GM19238 (cell line): ENCODE measurements around the gene TMEM266.

Source experiments
- DNase-seq: peaks from one replicate; pipeline ENCODE4 v3.0.0; 2011; ENCODE audit warnings: low spot score; ENCODE audit not compliant: insufficient read length

Gene TMEM266

DNA sequence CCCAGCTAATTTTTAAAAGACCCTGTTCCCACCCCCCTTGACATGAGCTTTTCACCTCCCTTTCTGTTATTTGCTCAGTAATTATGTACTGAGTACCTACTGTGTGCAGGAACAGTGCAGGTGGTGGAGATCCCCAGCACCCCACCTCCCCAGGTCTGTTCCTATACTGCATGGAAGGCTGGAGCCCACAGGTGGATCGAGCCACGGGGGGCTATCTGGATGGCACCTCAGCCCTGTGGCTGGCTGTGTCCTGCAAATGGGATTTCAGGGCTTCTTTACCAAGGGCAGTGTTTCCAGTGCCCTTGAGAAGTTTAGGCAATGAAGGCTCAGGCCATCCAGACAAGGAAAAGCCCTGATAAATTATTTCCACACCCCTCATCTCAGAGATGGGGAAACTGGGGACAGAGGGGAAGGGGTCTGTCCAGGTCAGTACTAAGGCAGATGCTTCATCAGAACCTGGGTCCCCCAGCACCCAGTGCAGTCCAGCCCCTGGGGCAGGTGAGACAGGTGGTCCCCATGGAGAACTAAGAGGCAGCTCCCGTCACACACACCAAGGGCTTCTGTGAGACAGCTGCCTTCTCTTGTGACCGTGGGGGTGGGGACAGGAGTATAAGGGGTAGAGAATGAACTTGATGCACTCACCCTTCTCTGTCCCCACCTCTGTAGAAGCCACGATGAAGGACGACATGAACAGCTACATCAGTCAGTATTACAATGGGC lies 141.9 kb downstream of the TMEM266 start:
- DNase-seq = no peak

- no peak for DNase-seq
These were observed 143.7 kb downstream of the TMEM266 start for GRCh38 chr15:76203346-76204108.

- no peak for DNase-seq
These were observed 144.5 kb downstream of the TMEM266 start for GRCh38 chr15:76204109-76204845.

DNA sequence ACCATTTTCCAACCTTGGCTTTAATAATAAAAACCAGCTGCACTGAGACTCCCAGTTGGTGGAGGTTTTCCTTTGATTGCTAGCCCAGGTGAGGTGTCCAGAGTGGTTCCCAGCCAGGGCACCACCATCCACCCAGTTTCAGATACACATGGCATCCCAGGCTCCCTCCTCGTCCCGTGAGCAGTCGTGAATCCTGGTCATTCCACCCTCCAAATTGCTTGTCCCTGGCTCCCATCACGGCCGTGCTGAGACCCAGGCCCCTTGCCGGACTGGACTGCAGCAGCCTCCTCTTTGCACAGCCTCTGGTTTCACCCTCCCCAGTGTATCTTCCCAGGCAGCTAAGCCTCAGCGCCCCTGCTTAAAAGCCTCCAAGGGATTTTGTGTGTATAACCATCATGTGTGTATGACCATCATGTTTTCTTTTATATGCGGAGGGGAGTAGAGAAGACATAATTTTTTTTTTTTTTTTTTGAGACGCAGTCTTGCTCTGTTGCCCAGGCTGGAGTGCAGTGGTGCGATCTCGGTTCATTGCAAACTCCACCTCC lies 145.2 kb downstream of the TMEM266 start:
- DNase-seq = no peak

DNA sequence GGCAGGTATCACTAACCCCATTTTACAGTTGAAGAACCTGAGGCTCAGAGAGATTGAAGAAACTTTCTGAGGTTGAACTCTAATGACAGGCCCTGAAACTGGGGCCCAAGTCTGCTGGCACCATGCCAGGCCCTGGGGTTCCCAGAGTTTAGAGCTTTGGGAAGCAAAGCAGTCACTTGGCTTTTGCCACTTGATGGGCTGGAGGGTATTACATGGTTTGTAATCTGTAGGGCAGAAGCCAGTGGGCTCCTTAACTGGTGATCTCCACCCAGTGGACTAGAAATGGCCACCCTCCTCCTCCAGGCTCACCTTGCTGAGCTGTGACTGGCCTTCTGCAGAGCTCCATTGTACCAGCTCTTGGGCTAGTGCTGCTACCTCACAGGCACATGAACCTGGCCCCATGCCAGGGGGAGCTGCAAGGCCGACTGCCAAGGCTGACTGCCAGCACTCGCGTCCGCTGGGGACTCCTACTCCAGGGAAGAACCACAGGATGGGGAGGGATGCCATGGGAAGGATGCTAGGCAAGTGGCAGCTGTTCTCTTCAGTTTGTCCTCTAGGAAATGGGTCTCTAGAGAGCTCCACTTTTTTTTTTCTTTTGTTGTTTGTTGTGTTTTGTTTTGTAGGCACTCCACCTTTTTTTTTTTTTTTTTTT lies 146.7 kb downstream of the TMEM266 start:
- no peak for DNase-seq

GRCh38 chr15:76208084-76208785 lies 148.4 kb downstream of the TMEM266 start:
- DNase-seq = no peak

DNA sequence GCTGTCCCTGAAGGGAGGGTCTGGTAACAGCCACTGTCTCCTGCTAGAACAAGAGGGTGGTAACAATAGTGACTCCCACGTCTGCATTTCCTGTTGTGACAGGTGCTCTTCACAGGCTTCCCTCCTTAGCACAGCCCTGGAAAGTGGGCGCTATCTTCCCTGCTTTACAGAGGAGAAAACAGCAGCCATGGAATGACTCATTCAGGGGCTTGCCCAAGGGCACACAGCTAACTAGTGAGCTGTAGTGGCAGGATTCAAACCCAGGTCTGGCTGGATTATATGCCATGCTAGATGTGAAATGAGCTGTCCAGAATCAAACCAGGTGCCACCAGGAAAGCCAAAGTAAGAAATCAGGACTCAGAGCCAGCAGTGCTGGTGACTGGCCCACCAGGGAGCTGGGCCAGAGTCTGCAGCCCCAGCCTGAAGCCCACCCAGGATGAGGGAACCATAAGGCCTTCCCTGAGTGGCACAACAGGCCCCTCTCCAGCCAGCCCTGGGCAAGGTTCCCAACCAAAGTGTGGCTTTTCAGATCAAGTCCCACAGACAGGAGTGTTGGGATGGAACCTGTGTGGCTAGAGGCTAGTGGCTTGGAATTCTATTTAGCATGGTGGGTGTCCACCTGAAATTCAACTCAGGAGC lies 149.1 kb downstream of the TMEM266 start:
- no peak for DNase-seq

DNA sequence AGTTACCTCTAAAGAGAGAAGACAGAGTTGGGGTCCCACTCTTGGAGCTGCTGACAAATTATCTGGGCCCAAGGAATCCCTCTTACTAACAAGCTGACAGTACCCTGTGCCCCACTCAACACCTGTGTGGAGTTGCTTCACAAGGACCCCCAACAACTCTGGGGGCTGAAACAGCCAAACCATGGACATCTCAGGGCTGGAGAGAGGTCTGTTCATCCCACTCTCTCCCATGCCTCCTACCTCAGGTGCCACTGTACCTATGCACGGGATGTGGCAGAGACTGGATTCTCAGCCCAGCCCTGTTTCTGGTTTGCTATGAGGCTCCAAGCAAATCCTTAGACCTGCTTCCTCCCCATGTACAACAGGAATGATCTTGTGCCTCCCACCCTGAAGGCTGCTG lies 149.7 kb downstream of the TMEM266 start:
- no peak for DNase-seq

DNA sequence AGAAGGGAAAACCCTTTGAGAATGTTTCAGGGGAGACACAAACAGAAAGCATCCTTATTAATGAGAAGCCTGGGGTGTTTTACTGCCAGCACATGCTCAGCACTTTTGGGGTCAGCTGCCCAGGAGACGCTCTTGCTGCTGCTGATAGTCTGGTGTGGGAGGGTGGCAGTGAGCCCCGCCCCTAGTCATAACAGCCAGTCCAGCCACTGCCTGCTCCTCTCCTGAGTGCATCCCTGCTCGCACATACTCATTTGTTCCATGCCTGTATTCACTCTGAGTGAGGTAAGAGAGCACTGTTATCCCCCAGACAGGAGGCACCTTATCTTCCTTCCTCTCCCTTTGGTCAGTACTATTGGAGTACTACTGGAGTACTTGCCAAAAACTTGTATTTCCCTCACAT lies 150.2 kb downstream of the TMEM266 start:
- DNase-seq = no peak

DNA sequence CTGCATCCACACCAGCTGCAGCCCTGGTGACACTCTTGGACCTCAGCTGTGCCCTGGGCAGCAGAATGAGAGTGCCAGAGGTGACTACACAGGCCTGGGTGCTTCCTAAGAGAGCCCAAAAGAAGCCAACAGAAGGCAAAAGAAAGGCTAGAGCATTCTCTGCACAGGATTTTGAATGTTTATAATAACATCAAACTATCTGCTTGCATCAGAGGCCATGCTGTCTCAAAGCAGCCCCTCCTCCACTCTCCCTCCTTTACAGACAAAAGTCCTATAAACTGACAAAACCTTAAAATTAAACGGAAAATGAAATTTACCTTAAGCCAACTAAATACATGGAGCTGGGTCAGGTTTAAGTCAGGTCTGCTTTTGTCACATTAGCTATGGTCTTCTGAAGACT lies 155.8 kb downstream of the TMEM266 start:
- DNase-seq = no peak

GRCh38 chr15:76217029-76217881 lies 157.5 kb downstream of the TMEM266 start:
- DNase-seq = no peak

DNA sequence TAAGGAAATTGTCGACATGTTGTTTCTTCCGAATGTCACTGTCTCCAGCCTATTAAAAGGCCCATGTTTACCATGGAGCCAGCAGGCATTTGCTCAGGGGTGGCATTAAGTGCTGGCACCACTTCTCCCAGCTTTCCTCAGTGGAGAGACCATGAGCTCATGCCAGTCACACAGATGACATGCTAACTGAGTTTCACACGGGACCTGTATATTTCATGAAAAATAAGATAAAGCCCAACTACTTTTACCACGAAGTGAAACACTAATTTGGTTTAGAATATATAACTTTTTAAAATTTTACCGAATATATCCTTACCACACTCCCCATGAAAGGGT lies 158.1 kb downstream of the TMEM266 start:
- DNase-seq = no peak

DNA sequence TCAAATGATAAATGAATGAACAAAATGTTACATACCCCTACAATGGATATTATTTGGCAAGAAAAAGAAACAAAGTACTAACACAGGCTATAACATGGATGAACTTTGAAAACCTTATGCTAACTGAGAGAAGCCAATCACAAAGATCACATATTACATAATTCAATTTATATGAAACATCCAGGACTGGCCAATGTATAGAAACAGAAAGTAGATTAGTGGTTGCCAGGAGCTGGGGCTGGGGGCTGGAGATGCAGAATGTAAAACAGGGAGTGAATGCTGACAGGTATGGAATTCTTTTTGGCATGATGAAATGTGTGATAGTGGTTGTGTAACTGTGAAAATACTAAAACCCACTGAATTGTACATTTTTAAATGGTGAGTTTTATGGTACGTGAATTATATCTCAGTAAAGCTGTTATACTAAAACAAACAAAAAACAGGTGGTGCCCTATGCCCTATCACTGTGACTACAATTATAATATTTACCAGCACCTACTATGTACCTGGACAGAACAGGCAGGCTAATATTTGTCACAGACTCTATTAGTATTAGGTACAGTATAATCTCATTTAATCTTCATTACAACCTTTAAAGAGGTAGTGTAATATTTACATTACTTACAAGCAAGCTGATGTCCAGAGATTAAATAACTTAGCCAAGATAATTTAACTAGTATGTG lies 161.4 kb downstream of the TMEM266 start:
- no peak for DNase-seq

DNA sequence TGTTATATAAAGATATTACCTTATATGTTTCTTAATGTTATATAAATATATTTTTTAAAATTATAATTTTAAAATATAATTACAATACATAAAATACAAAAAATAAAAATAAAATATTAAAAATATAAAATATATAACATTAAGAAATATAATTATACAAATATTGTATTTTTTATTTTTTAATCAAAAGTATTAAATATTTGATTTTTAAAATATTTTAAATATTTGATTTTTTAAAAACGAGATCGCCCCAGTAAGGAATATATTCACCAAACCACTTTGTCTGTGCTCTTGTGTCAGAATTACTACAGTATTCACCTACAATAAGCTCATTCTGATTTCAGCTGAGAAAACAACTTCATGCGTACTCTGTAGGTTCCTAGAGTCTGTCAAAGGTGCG lies 162.4 kb downstream of the TMEM266 start:
- no peak for DNase-seq

DNA sequence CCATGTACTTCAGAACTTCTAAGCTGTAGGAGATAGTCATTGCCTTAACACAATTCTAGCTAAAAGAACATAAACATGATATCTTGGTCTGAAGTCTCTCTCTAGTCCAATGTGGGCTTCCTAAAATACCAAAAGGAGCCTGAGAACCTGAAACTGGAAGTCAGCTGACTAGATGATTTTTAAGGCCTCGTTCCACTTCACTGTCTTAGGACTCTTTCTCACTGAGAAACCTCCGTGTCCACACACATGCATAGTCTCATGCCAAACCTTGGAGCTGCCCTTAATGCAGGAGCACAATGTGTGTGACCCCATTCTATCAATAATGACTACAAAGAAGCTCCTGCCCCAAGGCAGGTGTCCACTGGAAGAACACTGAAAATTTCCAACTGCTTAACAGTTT lies 163.7 kb downstream of the TMEM266 start:
- no peak for DNase-seq

DNA sequence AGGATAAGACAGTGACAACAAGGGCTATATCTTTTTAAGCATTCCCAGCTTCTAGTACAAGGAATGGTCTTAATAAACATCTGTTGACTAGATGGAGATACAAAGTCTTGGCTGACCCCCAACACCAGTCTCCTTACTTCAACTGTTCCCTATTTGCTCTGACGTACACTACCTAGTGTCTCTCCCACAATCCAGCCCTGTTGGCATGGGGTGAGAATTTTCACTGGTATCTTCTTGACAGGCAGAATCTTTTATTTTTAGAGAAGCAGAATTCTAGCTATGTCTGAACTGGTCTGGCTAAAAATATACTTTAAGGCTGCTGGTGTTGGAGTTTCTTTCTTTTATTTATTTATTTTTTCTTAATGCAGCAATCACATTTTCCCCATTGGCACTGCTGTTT lies 169.5 kb downstream of the TMEM266 start:
- DNase-seq = no peak

DNA sequence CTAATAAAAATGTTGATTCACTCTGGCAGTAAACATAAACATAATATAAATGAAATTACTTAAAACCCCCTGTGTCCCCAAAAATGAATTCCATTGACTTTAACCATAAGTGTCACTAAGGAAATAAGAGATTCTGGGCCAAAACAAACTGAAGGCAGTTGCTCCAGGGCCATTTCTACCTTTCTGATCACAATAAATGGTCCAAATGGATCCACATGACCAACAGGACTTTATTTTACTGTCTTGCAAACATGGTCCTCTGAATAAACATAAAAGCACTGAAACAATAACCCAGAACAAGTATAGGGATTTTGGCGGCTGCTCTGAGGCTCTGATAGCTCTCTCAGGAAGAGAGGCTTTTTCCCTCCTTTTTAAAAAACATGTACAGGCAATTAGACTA lies 174.1 kb downstream of the TMEM266 start:
- DNase-seq = no peak

DNA sequence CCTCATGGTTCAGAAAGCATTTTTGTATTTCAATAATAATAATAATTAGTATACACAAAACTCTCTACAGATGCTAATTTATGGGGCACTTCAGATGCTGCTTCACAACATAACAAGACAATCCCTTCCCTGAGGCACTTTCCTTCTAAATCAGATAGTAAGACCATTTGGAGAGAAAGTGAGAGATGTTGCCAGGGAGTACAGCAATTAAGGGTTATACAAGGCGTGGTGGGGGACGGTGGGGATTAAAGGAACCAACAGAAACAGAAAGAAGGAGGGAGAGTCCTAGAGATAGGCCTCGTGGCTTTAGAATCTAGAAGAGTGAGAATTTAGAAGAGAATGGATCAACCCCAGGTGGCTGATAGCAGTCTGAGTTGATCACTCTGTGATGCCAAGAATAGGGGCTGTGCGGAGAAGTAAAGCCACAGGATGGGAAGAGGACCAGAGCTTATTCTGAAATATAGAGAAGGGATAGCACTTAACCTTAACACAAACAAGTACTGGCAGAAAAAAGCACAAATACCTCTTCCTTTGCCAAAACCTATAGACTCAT lies 174.6 kb downstream of the TMEM266 start:
- no peak for DNase-seq
